B cell (primary cell): ENCODE results near the gene TSEN34.

Source experiments
- CTCF ChIP-seq: fragments of 200-600 bp; IDR thresholded peaks from one replicate; pipeline ENCODE4 v1.8.0; 2022; ENCODE audit warnings: antibody characterized with exemption, mild to moderate bottlenecking
- EZH2 ChIP-seq: IDR thresholded peaks from 2 replicates; pipeline ENCODE4 v1.6.1; 2012; ENCODE audit warnings: borderline replicate concordance, low read depth, mild to moderate bottlenecking, moderate library complexity, low read length; ENCODE audit not compliant: insufficient read depth, poor library complexity, severe bottlenecking

- no peak for TF ChIP-seq CTCF
- no peak for TF ChIP-seq EZH2
These were observed 43.0 kb upstream of the TSEN34 start for GRCh38 chr19:54148158-54148557.
